Fibroblast of gingiva (primary cell): Measurements from ENCODE around the gene PRELP.
"Not testable (repeated sequence)": the region's sequence is repeated elsewhere in the genome, so short reads cannot be mapped to it uniquely, and the experiment has no call there.

Experiments used
- DNase-seq: peaks from one replicate; pipeline ENCODE4 v3.0.0-alpha.2; 2011; ENCODE audit warnings: low read depth

PRELP gene

DNA sequence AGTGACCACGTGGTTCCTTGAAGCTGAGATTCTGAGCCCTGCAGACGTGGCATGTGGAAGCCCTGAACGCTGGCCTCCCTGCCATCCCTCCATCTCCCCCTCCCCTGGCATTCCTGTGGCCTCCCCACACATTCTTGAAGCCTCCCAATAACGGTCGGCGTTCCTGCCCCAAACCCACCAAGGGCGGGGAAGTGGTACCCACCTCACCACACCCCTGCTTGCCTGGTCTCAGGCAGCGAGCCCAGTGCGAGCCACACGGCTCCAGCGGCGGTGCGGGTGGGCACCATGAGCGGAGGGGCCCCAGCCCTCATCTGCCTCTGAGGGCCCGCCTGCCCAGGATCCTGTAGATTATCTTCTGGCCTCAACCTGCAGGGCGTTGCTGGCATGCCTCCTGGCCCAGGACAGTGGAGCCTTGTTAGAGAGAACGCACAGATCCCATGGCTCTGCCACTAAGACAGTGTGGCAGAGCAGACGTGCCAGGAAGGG lies 20.6 kb upstream of the PRELP start:
- DNase-seq = no peak

DNA sequence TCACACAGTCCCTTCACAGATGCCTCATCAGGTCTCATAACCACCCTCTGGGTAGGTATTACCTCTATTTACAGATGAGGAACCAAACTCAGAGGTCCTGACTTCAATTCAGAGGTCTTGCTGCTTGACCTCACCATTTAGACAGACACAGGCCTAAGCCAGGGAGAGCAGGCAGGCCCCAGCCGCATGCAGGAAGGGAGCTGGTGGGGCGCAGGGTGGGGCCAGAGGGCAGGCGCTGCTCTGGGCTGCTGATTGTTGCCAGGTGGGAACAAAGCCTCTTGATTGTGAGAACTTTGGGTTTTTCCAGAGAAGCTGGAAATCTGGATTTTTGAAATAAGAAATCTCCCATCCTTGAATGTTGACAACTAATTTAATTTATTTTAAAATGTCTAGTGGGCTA lies 19.9 kb upstream of the PRELP start:
- no peak for DNase-seq

DNA sequence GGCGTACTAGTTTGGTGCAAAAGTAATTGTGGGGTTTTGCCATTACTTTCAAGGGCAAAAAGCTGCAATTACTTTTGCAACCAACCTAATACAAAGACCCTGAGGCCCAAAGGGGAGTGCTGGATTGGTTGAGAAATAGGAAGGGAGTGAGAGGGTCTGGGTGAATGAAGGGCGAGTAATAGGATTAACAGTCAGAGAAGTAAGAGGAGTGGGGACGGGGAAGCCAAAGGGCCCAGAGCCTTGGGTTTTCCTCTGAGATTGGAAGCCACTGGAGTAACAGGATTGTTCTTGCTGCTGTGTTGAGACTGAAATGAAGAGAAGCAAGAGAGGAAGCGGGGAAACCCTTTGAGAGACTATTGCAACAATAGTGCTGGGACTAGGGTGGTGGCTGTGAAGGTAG lies 19.0 kb upstream of the PRELP start:
- no peak for DNase-seq

DNA sequence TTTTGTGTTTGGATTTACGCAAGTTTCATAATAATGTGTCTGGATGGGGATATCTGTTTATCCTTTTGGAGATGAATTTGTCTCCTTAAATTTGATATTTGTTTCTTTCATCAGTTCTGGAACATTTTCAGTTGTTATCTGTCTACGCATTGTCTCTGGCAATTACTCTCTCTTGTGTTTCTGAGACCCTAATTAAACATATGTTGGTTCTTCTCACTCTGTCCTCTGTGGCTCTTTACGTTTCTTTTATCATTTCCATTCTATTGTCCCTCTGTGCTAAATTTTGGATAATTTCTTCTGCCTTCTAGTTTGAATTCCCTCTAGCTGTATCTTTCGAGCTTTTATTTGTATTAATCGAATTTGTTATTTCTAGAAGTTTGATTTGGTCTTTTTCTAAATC lies 17.5 kb upstream of the PRELP start:
- no peak for DNase-seq

DNA sequence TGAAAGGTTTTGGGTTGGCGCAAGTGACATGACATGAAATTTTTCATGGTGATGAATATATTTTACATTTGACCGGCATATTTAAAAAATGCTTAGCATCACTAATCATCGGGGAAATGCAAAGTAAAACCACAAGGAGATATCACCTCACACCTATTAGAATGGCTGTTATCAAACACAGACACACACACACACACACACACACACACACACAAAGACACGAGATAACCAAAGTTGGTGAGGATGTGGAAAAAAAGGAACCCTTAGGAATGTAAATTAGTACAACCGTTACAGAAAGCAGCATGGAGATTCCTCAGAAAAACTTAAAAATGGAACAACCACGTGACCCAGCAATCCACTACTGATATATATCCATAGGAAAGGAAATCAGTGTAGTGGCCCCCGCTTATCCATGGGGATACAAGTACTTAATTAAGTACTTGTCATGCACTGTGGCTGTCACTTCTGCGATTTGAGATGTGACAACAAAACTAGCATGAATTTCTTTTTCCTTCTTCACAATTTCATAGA lies 15.9 kb upstream of the PRELP start:
- DNase-seq = no peak

DNA sequence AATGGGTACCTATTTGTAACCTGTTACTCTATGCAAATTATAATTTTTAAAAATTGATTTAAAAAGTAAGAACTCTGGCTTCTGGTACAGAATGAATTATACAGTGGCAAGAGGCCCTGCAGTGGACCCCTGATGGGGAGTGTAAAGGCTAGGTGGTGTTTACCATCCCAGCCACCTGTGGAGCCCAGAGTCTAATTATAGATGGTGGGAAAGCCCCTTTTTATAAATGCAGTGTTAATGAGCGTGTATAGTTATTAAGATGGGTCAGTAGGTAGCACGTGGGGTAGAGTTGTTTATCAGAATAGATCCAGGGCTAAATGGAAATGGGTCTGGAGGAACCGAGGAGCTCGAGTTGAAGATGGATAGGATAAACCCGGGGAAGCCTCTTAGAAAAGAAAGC lies 13.9 kb upstream of the PRELP start:
- DNase-seq = no peak

- no peak for DNase-seq
Observed at GRCh38 chr1:203462143-203462542, 13.5 kb upstream of the PRELP start.

GRCh38 chr1:203462878-203463277 lies 12.7 kb upstream of the PRELP start:
- DNase-seq = peak; percentile 90

- DNase-seq = peak; percentile 60
Observed at GRCh38 chr1:203463469-203464062, 12.0 kb upstream of the PRELP start.

DNA sequence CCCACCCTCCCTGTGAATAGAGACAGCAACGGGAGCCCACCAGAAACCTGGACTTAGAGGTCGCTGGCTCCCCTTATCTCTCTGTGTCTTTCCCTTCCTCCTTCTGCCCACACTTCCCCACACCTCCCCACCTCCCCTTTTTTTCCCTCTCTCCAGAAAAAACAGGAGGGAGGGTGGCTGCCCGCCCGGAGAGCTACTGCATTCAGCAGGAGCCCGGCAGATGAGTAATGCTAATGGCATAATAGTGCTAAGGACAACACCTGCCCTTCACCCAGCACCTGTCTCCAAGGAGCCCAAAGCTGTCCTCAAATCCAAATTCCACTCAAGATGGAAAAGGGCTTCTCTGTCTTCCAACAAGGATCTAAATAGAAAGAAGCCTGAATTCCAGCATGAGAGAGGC lies 11.4 kb upstream of the PRELP start:
- DNase-seq = no peak

- no peak for DNase-seq
Observed at GRCh38 chr1:203464743-203465142, 10.9 kb upstream of the PRELP start.

GRCh38 chr1:203465146-203465798 lies 10.3 kb upstream of the PRELP start:
- peak; percentile 57 for DNase-seq

DNA sequence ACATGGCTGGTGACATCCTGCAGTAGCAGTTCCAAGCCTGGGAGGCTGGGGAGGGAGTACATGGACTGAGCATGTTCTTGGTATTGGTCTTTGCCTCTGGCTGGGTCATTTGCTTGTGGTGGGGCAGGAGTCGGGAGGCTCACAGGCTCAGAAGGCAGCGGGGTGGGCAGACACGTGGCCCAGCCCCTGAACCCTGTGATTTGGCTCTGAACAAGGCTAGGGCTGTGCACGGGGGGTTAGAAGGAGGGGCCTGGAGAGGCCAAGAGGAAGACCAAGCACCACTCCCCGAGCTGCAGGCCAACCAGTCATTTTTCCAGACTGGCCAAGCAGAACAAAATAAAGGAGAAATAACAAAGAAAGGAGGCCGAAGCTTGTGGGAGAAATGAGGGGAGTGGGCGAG lies 9.7 kb upstream of the PRELP start:
- DNase-seq = no peak

GRCh38 chr1:203466906-203467549 lies 8.6 kb upstream of the PRELP start:
- DNase-seq = not testable (repeated sequence)

- peak; percentile 61 for DNase-seq
Observed at GRCh38 chr1:203467550-203467921, 8.1 kb upstream of the PRELP start.

GRCh38 chr1:203468326-203468725 lies 7.3 kb upstream of the PRELP start:
- DNase-seq = no peak

GRCh38 chr1:203470240-203470639 lies 5.4 kb upstream of the PRELP start:
- DNase-seq = no peak

- DNase-seq = no peak
Observed at GRCh38 chr1:203471841-203472240, 3.8 kb upstream of the PRELP start.

GRCh38 chr1:203473281-203473680 lies 2.3 kb upstream of the PRELP start:
- no peak for DNase-seq

- DNase-seq = no peak
Observed at GRCh38 chr1:203473781-203474305, 1.8 kb upstream of the PRELP start.

DNA sequence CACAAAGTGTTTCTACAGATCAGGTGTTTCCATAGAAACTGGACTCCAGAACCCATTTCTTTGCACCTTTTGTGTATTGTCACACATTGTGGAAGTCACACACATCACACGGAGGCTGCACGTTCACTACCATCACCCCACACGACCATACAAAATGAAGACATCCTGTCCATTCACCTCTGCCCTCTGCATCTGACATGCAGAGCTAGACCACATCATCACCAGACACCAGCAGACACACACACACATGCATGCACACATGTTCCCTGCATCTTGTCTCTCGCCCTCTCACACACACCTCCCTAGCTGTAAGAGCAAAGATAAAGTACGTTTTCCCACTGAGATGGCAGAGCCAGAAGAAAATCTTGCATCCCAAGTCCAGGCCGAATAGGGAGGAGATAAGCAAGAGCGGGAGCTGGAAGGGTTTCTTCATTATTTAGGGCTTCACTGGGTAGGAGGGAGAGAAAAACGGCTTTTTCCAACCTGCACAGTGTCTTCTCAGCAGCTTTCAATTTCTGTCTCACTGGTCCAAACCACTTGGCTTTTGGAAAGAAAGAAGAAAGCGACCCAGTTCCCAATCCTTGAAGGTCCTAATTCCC lies 709 bp downstream of the PRELP start:
- no peak for DNase-seq

- DNase-seq = no peak
Observed at GRCh38 chr1:203477748-203478147, 2.1 kb downstream of the PRELP start.

DNA sequence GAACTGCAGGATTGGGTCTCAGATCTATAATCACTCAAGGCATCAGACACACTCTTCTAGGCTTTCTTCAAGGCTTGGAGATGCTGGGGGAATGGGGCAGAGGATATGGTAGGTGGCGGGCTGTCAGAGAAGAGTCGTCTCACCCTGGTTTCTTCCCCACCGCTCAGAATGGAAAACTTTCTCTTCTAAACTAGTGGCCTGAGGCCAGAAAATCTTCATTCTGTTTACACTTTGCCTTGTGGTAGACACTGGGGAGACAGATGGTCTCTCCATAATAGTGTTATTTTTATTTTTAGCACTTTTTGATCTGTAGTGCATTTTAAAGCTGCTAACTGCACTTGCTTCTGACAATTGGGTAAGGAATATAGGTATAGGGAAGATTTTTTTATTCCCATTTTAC lies 2.6 kb downstream of the PRELP start:
- no peak for DNase-seq
